HG03571 (cell line): ENCODE results near the gene NR2F2.

ENCODE experiments used
- ATAC-seq: cut with Tn5 transposase; IDR thresholded peaks from one replicate; pipeline ENCODE4 v1.9.1; 2021; ENCODE audit not compliant: unreplicated experiment

NR2F2 gene

DNA sequence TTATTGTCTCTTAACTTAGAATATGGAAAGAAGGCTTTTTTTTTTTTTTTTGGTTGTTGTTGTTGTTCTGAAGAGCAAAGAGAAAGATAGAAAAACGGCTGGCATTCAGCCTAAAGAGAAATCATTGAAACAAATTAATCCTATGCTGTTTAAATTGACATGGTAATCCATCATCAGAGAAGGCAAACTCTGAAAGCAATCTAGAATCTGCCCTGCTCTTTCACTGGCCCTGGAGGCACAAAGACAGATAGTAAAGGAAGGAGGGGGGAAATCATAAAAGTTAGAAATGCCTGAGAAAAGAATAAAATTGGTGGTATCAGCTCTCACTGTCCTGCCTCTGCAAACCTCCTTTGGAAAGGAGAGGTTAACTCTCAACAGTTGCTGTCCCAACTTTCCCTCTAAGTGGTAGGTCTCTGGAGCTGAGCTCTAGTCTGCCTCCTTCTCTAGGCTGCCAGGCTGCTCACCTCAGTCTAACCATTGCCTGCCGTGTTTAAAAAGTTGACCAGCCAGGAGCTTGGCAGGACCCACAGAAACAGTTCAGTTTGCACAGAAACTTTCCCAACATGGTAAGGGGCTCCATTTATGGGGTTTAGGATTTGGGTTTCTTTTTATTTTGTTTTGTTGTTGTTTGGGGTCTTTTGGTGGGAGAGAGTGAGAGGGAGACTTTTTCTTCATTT lies 13.4 kb upstream of the NR2F2 start:
- no peak for ATAC-seq

DNA sequence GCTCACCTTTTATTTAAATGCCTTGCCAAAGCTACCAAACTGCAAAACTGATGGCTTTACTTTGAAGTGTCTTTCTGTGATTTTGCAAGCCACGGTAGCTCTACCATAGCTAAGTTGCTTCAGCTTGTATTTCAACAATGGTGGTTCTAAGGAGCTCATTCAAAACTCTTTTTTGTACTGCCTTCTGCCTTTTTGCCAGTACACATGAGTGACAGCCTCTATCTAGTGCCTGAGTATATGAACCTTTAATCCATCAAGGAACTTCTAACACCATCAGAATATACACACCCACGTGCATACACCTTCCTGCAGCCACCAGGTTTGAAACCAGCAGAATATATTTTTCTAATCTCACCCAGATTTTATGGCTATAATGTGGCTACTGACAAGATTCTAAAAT lies 10.4 kb upstream of the NR2F2 start:
- ATAC-seq, result no peak

DNA sequence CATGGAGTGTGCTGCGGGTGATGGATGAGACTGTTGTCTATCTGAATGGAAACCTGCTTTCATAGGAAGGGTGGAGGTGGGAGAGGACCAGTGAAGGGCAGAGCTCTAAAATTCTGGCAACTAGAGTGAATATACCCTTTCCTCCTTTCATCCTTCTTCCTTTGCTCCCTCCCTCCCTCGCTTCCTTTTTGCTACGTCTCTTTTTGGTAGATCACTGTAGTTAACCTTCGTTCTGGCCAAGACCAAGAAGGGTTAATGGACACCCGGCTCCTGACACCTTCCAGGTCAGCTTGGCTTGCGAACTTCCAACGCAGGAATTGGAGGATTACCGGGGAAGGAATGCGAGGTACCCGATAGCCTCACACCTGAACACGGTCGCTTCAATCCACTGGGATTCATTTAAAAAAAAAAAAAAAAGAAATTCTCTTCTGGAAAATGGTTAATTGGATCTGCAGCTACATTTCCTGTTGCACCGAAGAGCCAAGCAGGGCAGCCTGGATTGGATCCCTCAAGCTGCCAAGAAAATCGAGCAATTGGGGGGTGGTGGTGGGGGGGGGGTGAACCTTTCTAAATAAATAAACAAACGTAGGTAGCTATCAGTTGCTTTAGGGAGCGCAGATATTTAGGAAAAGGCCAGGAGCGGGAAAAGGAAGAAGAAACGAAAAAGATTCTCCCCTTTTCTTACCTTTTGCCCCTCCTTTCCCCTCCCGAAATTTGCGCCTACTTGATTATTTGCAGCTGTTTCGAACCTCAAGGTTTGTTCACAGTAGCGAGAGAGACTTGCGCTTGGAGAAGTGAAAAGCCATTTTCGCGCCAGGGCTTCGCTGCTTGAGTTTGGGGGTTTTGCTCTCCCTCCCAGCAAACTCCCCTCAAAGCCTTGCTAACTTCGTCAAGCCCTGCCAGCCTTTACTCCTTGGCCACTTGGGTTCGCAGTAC lies 9.5 kb upstream of the NR2F2 start:
- ATAC-seq, result no peak

DNA sequence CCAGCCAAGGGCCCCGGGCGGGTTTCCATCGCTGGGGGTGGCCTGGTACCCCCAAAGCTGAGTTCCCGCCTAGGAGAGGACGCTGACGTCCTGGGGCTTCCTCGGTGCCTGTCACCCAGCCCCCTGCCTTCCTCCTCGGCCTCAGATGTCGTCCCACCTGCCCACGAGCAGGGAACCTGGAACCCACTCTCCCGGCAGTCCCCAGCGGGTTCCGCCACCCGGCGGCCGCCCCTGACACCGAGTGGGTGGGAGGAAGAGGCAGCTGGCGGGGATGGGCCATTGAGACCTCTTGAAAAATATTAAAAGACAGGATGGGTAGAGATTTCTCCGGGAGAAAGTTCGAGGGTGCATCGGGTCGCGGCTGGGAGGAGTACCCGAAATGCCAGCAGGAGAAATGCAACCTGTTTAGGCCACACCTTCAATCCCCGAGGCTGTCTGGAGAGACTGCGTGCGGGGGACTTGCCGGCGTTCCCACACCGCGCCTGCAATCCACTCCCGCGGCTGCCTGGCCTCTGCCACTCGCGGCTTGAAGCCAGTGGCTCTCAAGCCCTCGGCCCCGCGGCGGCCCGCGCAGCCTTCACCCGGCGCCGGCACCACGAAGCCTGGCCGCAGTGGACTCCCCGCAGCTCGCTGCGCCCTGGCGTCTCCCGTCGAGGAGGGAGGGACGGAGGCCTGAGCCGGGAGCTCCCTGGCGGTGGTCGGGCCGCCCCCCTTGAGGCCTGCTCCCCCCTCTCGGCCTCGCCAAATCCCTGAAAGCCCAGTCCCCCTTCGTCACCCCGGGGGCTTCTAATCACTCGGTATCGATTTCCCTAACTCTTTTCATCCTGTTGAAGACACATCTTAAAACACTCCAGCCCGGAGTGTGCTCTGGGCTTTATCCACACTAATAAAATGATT lies 8.6 kb upstream of the NR2F2 start:
- ATAC-seq, result no peak

DNA sequence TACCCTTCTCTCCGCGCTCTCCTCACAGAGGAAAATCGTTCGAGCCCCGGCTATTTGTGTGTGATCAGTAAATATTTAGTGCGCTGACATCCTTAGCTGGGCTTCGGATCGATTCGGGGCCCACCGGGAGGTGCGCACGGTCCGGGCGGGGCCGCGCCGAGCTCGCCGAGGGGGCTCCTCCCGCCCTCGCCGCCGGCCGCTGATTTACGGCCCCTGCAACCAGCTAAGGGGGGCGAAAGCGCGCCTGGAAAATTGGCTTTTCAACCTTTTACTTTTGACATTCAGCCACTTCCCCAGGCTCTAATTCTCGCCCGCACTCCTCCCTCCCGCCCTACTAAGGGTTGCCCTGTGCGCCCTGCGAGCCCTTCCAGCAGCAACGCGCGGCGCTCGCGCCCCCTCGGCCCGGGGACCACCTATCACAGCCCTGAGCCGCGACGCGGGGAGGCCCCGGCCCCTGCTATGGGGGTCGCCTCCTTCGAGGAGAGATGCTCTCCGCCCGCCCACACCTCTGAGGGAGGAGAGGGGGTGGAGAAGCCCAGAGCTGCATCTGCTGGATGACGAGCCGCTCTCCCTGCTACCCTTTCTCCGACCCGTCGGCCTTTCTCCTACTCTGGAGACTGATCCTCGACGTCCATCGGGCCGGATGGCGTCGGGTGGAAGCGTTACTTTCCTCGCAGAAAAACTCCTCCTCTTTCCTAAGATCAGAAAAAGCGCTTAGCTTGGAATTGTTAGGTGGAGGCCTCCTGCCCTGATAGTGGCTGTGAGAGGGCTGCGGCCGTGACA lies 7.8 kb upstream of the NR2F2 start:
- no peak for ATAC-seq

DNA sequence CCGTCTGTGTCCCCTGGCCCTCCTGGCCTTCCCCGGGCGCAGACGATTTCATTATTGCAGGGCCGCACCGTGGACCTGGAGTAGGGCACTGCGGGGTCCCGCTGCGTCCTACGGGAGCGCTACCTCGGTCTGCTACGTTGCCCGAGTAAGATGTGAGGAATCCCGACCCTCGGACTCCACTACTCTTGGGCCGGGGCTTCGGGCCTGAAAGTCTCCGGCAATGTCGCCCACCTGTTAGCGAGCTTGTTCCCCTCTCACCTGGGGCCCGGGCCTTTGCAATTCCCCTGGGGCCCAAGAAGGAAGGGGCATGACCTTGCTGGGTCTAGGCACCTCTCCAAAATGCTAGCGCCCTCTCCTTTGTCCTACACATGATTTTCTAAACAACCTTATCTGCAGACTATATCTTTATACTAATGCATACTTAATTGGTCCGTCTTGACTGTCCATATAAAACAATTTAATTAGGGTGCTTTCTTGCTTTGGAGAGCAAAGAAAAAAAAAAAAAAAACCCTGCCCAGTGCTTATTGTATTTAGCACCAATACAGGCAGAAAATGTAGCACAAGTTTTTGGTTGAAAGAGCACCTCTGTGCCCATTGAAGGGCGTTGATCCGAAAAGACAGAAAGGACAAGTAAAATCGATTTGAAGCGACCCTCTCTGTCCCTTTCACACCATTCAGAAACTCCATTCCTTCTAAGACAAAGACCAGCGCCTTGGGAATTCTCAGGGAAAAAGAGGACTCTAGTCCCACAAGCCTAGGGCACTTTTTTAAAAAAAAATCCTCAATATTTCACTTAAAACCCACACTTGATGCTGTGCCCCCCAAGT lies 7.0 kb upstream of the NR2F2 start:
- ATAC-seq, result no peak

DNA sequence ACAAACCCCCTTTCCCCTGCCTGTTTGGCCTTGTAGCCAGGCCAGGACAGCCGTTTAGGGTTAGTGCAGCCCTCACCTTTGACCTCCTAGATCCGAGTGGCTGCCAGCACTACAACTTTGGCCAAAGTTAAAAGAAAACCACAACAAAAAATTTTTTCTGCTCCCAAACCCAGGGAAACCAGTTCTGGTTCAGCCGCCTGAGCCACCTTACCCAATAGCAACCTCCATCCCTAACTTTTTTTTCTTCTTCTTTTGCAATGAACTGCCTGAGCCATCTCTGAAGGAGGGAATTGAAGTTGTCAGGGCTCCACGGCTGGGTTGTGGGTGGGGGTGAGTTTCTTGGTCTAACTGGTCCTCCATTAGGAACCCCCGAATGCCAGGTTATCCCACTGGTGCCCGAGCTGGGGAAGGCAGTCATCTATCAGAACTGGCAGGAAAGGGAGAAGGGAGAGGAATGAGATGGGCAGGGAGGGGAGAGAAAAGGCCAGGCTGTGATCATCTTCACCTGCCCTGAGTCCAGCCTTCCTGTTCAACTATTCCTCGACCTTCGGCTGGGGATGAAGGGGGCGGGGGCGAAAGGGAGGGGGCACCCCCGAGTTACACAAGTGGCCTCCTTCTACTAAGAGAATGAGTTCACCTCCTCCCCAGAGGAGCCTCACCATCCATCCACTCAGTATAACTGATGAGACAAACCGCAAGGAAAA lies 6.2 kb upstream of the NR2F2 start:
- no peak for ATAC-seq

DNA sequence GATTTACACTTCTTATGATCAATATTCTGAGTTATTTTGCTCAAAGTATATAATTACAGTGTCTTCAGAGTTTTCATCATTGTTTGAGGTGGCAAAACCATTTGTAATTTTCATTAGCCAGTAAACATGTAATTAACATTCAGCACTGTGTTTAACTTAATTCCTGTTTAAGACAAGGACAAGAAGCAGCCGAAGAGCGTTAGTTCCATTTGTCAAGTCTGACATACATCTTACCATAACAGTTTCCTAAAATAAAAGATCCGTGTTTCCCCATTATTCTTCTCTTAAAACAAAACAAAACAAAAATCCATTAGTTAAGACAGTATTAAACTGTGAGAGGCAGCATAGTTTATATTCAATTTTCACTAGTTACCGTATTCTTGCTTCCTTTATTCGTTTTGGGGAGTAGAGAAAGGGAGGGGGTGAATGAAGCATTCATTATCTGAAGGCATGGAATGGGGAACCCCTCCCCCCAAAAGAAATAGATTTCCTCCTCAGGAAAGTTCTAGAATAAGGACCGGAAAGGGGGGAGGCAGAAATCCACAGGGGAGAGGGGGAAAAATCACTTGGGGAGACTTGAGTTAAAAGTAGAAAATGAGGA lies 5.5 kb upstream of the NR2F2 start:
- ATAC-seq, result no peak

DNA sequence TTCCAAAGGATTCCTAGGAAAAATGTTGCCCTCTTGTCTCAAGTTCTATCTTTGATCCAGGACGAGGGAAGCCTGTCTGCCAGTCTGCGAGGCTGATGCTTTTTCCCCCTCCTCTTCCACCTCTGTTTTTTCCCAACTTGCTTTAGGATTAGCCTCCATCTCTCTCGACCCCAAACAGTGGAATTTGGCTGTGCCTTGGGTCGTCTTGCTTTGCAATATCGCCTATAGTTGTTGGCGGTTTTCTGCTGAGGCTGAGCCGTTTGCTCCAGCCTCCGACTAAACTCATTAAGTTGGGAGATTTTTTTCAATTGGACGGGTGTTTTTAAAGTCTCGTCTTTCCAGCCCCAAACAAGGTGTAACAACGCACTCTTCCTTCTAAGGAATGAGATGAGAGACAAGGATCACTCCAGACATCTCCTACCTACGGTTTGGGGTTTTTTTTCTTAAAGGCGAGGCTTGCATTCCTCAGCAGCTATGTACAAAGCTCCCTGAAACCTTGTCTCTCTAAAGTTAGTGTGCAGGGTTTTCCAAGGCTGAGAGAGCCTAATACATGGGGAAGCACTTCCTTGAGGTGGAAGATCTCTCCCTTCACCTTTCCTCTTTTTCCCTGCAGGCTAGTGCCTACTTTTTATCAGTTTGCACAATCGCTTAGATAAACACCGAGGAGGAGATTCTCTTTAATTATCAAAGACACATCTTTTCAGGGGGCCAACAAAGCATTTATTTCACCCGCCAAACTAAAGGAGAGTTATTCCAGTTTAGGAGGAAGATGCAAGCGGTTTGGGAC lies 4.8 kb upstream of the NR2F2 start:
- no peak for ATAC-seq

DNA sequence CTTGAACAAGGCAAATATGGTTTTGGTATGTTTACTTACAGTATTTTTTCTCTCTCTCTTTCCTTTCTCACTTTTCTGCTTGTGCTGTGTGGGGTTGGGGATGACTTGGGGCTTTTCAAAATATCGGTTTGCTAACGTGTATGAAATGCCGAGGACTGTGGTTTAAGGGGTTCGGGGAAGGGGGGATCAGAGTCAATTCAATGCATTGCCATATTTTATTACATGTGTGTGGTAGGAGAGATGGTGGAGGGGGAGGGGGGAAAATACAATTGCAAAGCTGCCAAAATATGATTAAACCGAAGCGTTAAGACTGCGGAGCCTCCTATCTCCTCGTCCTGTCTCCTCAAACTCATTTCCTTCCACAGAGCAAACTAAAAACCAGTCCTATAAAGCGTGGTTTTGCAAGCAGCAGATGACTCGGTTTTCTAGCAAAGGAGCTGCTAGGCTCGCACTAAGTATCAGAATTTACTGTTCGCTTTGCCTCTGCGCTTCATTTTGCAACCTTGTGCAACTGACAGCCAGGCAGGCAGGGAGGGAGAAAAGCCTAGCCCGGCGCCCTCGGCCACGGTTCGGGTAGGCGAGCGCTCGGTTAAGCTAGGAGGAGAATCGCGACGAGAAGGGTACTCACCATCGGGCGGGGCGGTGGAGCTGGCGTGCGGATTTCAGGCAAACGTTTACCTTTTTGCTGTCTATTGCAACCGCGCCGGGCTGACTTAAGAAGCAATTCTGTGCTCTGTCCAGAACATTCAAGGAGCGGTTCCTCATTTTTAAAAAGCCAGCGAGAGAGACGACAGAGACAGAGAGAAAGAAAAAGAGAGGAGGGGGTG lies 4.0 kb upstream of the NR2F2 start:
- ATAC-seq, result no peak

DNA sequence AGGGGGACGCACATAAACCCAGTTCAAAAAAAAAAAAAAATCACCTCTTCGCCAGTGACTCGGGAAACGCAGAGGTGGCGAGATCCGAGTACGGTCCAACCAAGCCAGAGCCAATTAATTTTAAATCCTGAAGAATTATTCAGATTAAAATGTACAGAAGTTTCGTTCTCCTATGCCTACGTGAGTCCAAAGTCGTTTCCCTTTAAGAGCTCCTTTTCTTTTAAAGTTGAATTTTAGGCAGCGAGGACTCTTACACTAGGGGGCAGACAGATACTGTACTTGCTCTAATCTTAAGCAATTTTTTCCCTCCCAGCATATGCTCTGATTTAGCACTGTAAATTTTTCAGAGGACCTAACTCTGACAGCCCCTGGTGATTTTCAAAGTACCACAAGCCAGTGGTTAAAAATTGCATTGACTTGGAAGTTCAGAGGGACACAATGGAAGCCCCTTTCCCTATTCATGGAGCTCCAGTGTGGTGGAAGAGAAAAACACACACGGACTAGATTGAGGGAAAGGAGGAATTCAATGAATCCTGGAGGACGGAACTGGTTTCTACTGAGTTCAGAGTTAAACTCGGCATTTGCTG lies 3.3 kb upstream of the NR2F2 start:
- ATAC-seq, result no peak

DNA sequence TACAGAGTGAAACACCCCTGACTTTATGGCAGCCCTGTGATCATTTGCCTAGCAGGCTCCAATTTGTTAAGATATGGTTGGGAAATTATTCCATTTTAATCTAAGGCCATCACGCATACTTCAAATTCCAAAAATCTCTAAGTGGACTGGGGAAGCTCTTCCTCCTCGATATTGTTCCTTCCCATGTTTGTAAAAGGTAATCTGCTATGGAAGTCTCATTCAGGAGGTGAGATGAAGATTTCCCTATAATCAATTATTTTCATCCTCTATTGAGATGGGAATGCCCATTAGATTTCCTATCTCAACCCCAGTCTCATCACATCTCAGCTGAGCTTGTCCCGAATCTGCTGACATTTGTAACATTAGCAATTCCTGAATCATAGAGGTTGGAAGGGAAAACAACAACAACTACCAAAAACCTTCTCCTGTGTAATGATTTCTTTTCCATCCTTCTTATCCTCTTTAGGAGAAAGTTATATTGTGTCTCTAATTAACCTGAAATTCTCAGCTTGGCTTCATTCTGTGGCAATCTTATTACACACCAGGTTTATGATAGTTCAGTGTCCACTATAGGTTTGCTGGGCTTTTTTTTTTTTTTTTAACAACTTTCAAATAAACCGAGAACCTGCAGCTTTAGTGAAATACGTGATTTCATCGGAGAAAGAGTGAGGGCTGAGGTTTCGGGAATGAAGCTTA lies 2.2 kb upstream of the NR2F2 start:
- ATAC-seq, result no peak

DNA sequence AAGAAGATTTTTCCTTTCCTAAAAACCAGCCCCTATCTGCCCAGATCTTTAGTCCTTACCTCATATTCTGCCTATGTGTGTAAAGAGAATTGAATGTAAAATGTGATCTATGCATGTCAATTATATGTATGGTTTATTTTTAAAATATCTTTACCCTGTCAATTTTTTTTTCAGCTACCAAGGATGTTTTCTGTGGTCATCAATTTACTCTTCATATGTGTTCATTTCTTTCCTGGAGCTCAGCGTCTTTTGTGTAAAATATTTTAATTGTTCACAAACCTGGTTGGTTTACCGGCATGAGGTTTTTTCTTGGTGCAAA lies 1.7 kb upstream of the NR2F2 start:
- ATAC-seq, result no peak

DNA sequence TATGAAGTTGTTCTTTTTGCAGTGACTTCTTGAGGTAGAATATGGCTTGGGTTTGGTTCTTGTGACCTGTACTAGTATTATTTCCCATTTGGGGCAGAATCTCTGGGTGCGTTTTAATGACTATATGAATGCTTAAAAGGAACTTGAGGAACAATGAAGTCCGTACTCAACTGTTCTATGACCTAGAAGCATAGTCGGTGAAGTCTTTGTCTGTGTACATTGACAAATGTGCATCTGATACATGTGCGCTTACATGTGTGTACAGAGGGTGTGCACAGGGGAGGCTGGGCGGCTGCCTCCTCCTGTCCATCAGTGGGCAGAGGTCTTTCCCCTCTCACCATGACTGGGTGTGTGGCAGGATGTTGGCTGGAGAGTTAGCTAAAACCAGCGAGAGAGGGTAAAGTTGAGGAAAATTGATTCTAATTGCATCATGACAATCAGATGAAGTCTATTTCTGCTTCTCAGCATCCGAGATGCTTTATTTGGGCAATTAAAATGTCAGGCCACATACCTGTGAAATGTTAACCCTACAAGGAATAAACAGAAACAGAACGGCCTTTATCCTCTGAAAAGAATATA lies 1.0 kb upstream of the NR2F2 start:
- no peak for ATAC-seq

DNA sequence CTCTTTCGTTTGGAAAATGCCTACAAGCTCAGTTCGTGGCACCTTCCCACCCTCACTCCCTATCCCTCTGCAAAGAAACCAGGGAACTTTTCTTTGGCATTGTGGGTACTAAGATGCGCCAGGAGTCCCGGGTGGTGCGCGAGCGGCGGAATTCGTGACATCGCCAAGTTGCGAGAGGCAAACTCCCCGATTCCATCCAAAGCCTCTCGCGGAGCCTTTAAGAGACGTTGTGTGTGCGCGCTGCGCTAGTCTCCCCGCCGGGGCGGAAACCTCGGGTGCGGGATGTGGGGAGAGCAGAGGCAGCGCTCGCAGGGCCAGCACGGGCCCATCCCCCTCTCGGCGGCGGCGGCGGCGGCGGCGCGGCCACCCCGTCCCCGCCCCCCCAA lies 443 bp upstream of the NR2F2 start:
- peak; percentile 32 for ATAC-seq
